AG04449 (cell line): ENCODE results near the gene LRP1.

Experiments
- CTCF ChIA-PET: fragments of 350-600 bp; formaldehyde crosslinking; extraction: SDS; loops from one replicate; lab custom pipeline; 2021; ENCODE audit warnings: antibody characterized with exemption; lab: Yijun Ruan, JAX
- POLR2A ChIA-PET: fragments of 400-600, 350-600 bp; formaldehyde crosslinking; extraction: SDS; loops from one replicate; lab custom pipeline; 2020; ENCODE audit warnings: antibody characterized with exemption, inconsistent platforms; lab: Yijun Ruan, JAX
- DNase-seq: peaks from one replicate; pipeline ENCODE4 v3.0.0-alpha.2; 2010; ENCODE audit warnings: low read depth, low spot score
- H3K4me3 ChIP-seq: 2 replicates; pipeline ENCODE4 v1.5.1; 2011; ENCODE audit warnings: low read depth, mild to moderate bottlenecking, control low read depth, low read length
- TF ChIP-seq, protein P1 (sequence below): IDR thresholded peaks from one replicate; pipeline ENCODE4 v1.5.1; 2011; ENCODE audit warnings: mild to moderate bottlenecking, moderate library complexity, low read length, control low read depth, inconsistent platforms; ENCODE audit not compliant: insufficient read depth; ENCODE audit errors: missing control alignments

Gene LRP1

GRCh38 chr12:57247041-57247440, 118.8 kb downstream of the LRP1 start:
- DNase-seq = no peak
- TF ChIP-seq, protein P1, sequence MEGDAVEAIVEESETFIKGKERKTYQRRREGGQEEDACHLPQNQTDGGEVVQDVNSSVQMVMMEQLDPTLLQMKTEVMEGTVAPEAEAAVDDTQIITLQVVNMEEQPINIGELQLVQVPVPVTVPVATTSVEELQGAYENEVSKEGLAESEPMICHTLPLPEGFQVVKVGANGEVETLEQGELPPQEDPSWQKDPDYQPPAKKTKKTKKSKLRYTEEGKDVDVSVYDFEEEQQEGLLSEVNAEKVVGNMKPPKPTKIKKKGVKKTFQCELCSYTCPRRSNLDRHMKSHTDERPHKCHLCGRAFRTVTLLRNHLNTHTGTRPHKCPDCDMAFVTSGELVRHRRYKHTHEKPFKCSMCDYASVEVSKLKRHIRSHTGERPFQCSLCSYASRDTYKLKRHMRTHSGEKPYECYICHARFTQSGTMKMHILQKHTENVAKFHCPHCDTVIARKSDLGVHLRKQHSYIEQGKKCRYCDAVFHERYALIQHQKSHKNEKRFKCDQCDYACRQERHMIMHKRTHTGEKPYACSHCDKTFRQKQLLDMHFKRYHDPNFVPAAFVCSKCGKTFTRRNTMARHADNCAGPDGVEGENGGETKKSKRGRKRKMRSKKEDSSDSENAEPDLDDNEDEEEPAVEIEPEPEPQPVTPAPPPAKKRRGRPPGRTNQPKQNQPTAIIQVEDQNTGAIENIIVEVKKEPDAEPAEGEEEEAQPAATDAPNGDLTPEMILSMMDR = no peak
- CTCF ChIA-PET = interaction anchor here (1.1 to 38.5 kb wide), 7 partner anchors 10 to 210 kb away, joined by 3 to 880 read pairs (median 5); partner anchors contain the start of genes GLI1, INHBE and SHMT2
- no peak overlapping the region for H3K4me3 ChIP-seq
- POLR2A ChIA-PET = no interaction called here

GRCh38 chr12:57248934-57249742, 120.9 kb downstream of the LRP1 start:
- TF ChIP-seq, protein P1 = no peak
- ChIA-PET POLR2A (no interaction called here), CTCF (interaction anchor here (0.9 to 38.5 kb wide), 10 partner anchors 8 to 208 kb away, joined by 3 to 880 read pairs (median 22); partner anchors contain the start of genes GLI1, INHBE and SHMT2)
- H3K4me3 ChIP-seq = no peak overlapping the region
- no peak for DNase-seq

- ChIA-PET POLR2A (interaction anchor here (0.9 kb wide), 1 partner anchor 270 kb away, joined by 3 read pairs; the partner anchor contains the start of gene DDIT3), CTCF (interaction anchor here (1.1 to 38.5 kb wide), 8 partner anchors 9 to 207 kb away, joined by 3 to 880 read pairs (median 22); partner anchors contain the start of genes GLI1, INHBE and STAT6)
- H3K4me3 ChIP-seq = no peak overlapping the region
- TF ChIP-seq, protein P1 = no peak
- DNase-seq = no peak
Observed at GRCh38 chr12:57250541-57250940, 122.3 kb downstream of the LRP1 start.

DNA sequence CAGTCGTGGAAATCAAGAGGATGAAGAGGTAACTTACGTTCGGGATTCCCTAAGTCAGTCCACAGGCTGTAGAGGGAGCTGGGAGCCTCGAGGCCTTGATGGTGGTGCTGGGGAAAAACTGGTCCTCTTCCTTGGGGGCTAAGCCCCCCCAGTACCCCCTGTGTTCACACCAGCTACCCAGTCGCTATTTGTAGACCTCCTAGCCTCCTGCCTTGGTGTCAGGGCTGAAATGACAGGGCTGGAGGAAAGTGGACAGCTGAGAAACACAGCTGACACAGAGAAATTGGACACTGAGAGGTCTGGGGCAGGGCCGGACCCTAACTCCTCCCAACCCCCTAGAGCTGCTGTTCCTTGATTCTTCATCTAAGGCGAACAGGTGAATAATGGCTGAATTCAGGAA, 122.7 kb downstream of the LRP1 start, which contains the start of gene STAC3:
TSS of gene STAC3 (minus strand) at position 232 of the 400 bp plus-strand sequence. CDS start 1,551 bp downstream, outside the sequence.
- DNase-seq = no peak
- no peak within 1 kb of the TSS for H3K4me3 ChIP-seq
- POLR2A ChIA-PET = interaction anchor here (0.9 kb wide), 2 partner anchors 21 to 269 kb away, joined by 3 read pairs; partner anchors contain the start of gene DDIT3
- CTCF ChIA-PET = interaction anchor here (1.0 to 38.5 kb wide), 9 partner anchors 8 to 206 kb away, joined by 3 to 880 read pairs (median 9); partner anchors contain the start of genes GLI1, INHBE and STAT6
- TF ChIP-seq, protein P1 = no peak

GRCh38 chr12:57254506-57255280, 126.4 kb downstream of the LRP1 start:
- H3K4me3 ChIP-seq = no peak overlapping the region
- TF ChIP-seq, protein P1 = no peak
- ChIA-PET CTCF (interaction anchor here (0.8 to 38.5 kb wide), 7 partner anchors 10 to 202 kb away, joined by 3 to 880 read pairs (median 4); partner anchors contain the start of genes GLI1 and INHBE), POLR2A (interaction anchor here (0.6 kb wide), 1 partner anchor 640 kb away, joined by 4 read pairs; no protein-coding TSS in a partner anchor)
- DNase-seq = no peak
